IMR-90 (cell line): ENCODE data around the gene PRR5. TPM values are rescaled to one million over a fixed set of nuclear protein-coding genes. Genes with fewer than 3 reads are reported as not detected.
A peak's percentile ranks its signal among the peaks of the same experiment; 100 is the strongest.

Source experiments
- ATAC-seq: fragments of 200-7000 bp; cut with Tn5 transposase; 2 replicates; pipeline ENCODE4 v1.9.1; 2020; ENCODE audit warnings: low read depth, mild to moderate bottlenecking, moderate library complexity
- BruUV-seq: library from RNA; stranded (reverse); fragments of 400-500 nt; replicated peaks from 2 replicates; lab custom pipeline; 2021; lab: Mats Ljungman, UMichigan
- CTCF ChIA-PET: fragments of 300-600 bp; formaldehyde crosslinking; extraction: SDS; loops from one replicate; lab custom pipeline; 2021; ENCODE audit warnings: antibody characterized with exemption; lab: Yijun Ruan, JAX
- POLR2A ChIA-PET: fragments of 300-600 bp; sonication (Branson Sonifier 250); formaldehyde crosslinking; loops from one replicate; lab custom pipeline; 2022; ENCODE audit warnings: antibody characterized with exemption; ENCODE audit not compliant: unreplicated experiment; lab: Charles Lee
- DNase-seq: peaks from one replicate; pipeline ENCODE4 v3.0.0; 2013
- H2AFZ ChIP-seq: replicated peaks from 2 replicates; pipeline ENCODE3; 2013; ENCODE audit warnings: low read length, mild to moderate bottlenecking; ENCODE audit not compliant: poor library complexity
- H2AK5ac ChIP-seq: 2 replicates; pipeline ENCODE4 v1.6.1; 2013; ENCODE audit warnings: low read depth, low read length, inconsistent platforms
- H2AK9ac ChIP-seq: replicated peaks from 2 replicates; pipeline ENCODE3; 2013; ENCODE audit warnings: mild to moderate bottlenecking, low read depth, low read length, moderate library complexity; ENCODE audit not compliant: poor library complexity
- H2BK120ac ChIP-seq: 2 replicates; pipeline ENCODE4 v1.6.1; 2013; ENCODE audit warnings: low read depth, low read length, inconsistent platforms
- H2BK15ac ChIP-seq: 3 replicates; pipeline ENCODE4 v1.6.1; 2013; ENCODE audit warnings: low read depth, low read length, inconsistent platforms
- H2BK20ac ChIP-seq: 2 replicates; pipeline ENCODE4 v1.6.1; 2013; ENCODE audit warnings: low read depth, mild to moderate bottlenecking, inconsistent platforms, low read length, moderate library complexity
- H2BK5ac ChIP-seq: 2 replicates; pipeline ENCODE4 v1.6.1; 2013; ENCODE audit warnings: mild to moderate bottlenecking, low read depth, low read length, inconsistent platforms; ENCODE audit not compliant: poor library complexity, severe bottlenecking
- H3K14ac ChIP-seq: replicated peaks from 2 replicates; pipeline ENCODE4 v1.6.1; 2013; ENCODE audit warnings: low read depth, low read length, inconsistent platforms
- H3K18ac ChIP-seq: 2 replicates; pipeline ENCODE4 v1.6.1; 2013; ENCODE audit warnings: low read depth, low read length, control low read depth
- H3K23ac ChIP-seq: 2 replicates; pipeline ENCODE4 v1.6.1; 2013; ENCODE audit warnings: low read depth, low read length, inconsistent platforms
- H3K27ac ChIP-seq: 2 replicates; pipeline ENCODE4 v1.5.1; 2013; ENCODE audit warnings: mild to moderate bottlenecking, control low read depth, low read length; ENCODE audit not compliant: insufficient read depth
- H3K27me3 ChIP-seq: 2 replicates; pipeline ENCODE4 v1.6.1; 2013; ENCODE audit warnings: low read length; ENCODE audit not compliant: control insufficient read depth, insufficient read depth
- H3K36me3 ChIP-seq: 2 replicates; pipeline ENCODE4 v1.6.1; 2013; ENCODE audit warnings: low read length, mixed read lengths; ENCODE audit not compliant: control insufficient read depth, insufficient read depth
- H3K4ac ChIP-seq: 2 replicates; pipeline ENCODE4 v1.6.1; 2013; ENCODE audit warnings: low read depth, low read length, inconsistent platforms
- H3K4me1 ChIP-seq: 2 replicates; pipeline ENCODE4 v1.6.1; 2013; ENCODE audit warnings: low read length, mixed read lengths; ENCODE audit not compliant: control insufficient read depth, insufficient read depth
- H3K4me2 ChIP-seq: 2 replicates; pipeline ENCODE4 v1.6.1; 2013; ENCODE audit warnings: low read depth, mild to moderate bottlenecking, control low read depth, low read length, moderate library complexity
- H3K4me3 ChIP-seq: 2 replicates; pipeline ENCODE4 v1.5.1; 2013; ENCODE audit warnings: low read depth, mild to moderate bottlenecking, control low read depth, low read length, moderate library complexity; ENCODE audit not compliant: insufficient read depth
- H3K56ac ChIP-seq: 2 replicates; pipeline ENCODE4 v1.6.1; 2013; ENCODE audit warnings: low read length, inconsistent platforms; ENCODE audit not compliant: insufficient read depth; ENCODE audit errors: extremely low read depth
- H3K79me1 ChIP-seq, 2 experiments: 2 replicates each; pipeline ENCODE4 v1.6.1; 2013; ENCODE audit warnings: low read length in 2 of 2, inconsistent platforms in 1 of 2, low read depth in 1 of 2
- H3K9ac ChIP-seq: 2 replicates; pipeline ENCODE4 v1.6.1; 2013; ENCODE audit warnings: low read depth, low read length, control low read depth
- H3K9me1 ChIP-seq: 2 replicates; pipeline ENCODE4 v1.6.1; 2013; ENCODE audit warnings: low read length, inconsistent platforms; ENCODE audit not compliant: insufficient read depth
- H3K9me3 ChIP-seq: 2 replicates; pipeline ENCODE4 v1.6.1; 2013; ENCODE audit warnings: low read length; ENCODE audit not compliant: control insufficient read depth, insufficient read depth
- H4K20me1 ChIP-seq: 2 replicates; pipeline ENCODE4 v1.6.1; 2013; ENCODE audit warnings: low read length, inconsistent platforms; ENCODE audit not compliant: insufficient read depth
- H4K5ac ChIP-seq: 2 replicates; pipeline ENCODE4 v1.6.1; 2013; ENCODE audit warnings: mild to moderate bottlenecking, low read depth, low read length, control low read depth
- H4K8ac ChIP-seq, 2 experiments: 2 replicates each; pipeline ENCODE4 v1.6.1; 2013; ENCODE audit warnings: low read depth in 2 of 2, low read length in 2 of 2, control low read depth in 1 of 2, inconsistent platforms in 1 of 2
- H4K91ac ChIP-seq: 2 replicates; pipeline ENCODE4 v1.6.1; 2013; ENCODE audit warnings: low read depth, low read length, inconsistent platforms; ENCODE audit not compliant: insufficient read depth
- BHLHE40 ChIP-seq: fragments of 150-350 bp; IDR thresholded peaks from 2 replicates; pipeline ENCODE4 v1.6.1; 2016; ENCODE audit warnings: mild to moderate bottlenecking, low read depth, low read length
- RCOR1 ChIP-seq: IDR thresholded peaks from 2 replicates; pipeline ENCODE4 v1.6.1; 2012; ENCODE audit warnings: mild to moderate bottlenecking, low read length, improper control_type of control experiment; ENCODE audit not compliant: insufficient replicate concordance
- WGBS, 2 experiments: methylation state at CpG; one replicate each; pipeline versions ENCODE4 v1.1.5 to v1.1.7; 2013; ENCODE audit warnings: missing lambda C conversion rate in 2 of 2; ENCODE audit not compliant: insufficient read length in 1 of 2; ENCODE audit errors: extremely low coverage in 2 of 2; 5-methylcytosine and 5-hydroxymethylcytosine counted together
- dilution Hi-C: fragments of 300-500 bp; cut with HindIII; formaldehyde crosslinking; loops from one replicate; pipeline ENCODE4 v1.14.3; 2018; ENCODE audit warnings: low sequenced_read_pairs; ENCODE audit not compliant: unreplicated experiment
- in situ Hi-C: fragments of 300-500 bp; cut with MboI; formaldehyde crosslinking; loops from 3 replicates; pipeline ENCODE4 v1.14.3; 2019; ENCODE audit warnings: low sequenced_read_pairs, inconsistent platforms, mixed read lengths
- intact Hi-C: fragments of 100-400 bp; cut with micrococcal nuclease; formaldehyde crosslinking; loops from 2 replicates; pipeline ENCODE4 v1.10.0; 2022
- polyA plus RNA-seq, 3 experiments: library from polyadenylated mRNA; depleted of rRNA; stranded (reverse); fragments of >200 nt; gene quantifications; 2 replicates each; pipeline ENCODE4 v1.2.3, GENCODE V29; 2012; ENCODE audit warnings: low replicate concordance in 1 of 3
- total RNA-seq: library from RNA; depleted of rRNA; stranded (reverse); fragments of >200 nt; gene quantifications from 2 replicates; pipeline ENCODE4 v1.2.3, GENCODE V29; 2012

Gene PRR5
- total and polyA plus RNA-seq, 2 of the 4 experiments (the other 2 are of a cell fraction): 8.1 to 24.3 TPM

GRCh38 chr22:44685384-44686056, 16.5 kb upstream of the PRR5 start:
- peak overlapping the region; percentile 92 for H4K5ac ChIP-seq
- peak overlapping the region; percentile 95 for H3K4ac ChIP-seq
- ChIA-PET POLR2A (no interaction called here), CTCF (interaction anchor here (0.6 to 1.9 kb wide), 3 partner anchors 10 to 17 kb away, joined by 3 to 10 read pairs (median 4); no protein-coding TSS in a partner anchor)
- H3K4me1 ChIP-seq: peaks cover 25% of the 10 kb centered on the region
- H3K56ac ChIP-seq: peak overlapping the region; percentile 12; the same call in 1 of the 2 replicates
- TF ChIP-seq RCOR1: no peak
- peak; percentile 46; the same call in 1 of the 2 replicates for TF ChIP-seq BHLHE40
- WGBS, 2 experiments: 80% methylated on average over 1 of the region's 11 CpGs; no CpG with 5 or more reads in 1 of the 2 experiments
- H2AK5ac ChIP-seq: peak overlapping the region; percentile 95
- H3K4me2 ChIP-seq: no peak overlapping the region
- peak; percentile 50 for ATAC-seq
- dilution Hi-C loops (no loop called here), in situ Hi-C loops (no loop called here), intact Hi-C loops (no loop called here)
- H3K23ac ChIP-seq: peak overlapping the region; percentile 33; the same call in 1 of the 2 replicates
- no peak overlapping the region for H3K4me3 ChIP-seq
- H2AK9ac ChIP-seq: peak overlapping the region; percentile 90
- no peaks in the 10 kb centered on the region for H3K27me3 ChIP-seq
- peak overlapping the region; percentile 81 for H3K14ac ChIP-seq
- H4K8ac ChIP-seq: peak overlapping the region; percentile 13 to 85; a peak in 3 of 4 replicates
- H2BK120ac ChIP-seq: peak overlapping the region; percentile 89
- no TSS peak for BruUV-seq
- H2AFZ ChIP-seq: peak overlapping the region; percentile 53
- H4K20me1 ChIP-seq: peaks cover 9% of the 10 kb centered on the region; the same call in 1 of the 2 replicates
- H2BK15ac ChIP-seq: peak overlapping the region; percentile 97; the same call in 2 of the 3 replicates
- peak overlapping the region; percentile 90 for H2BK20ac ChIP-seq
- peak overlapping the region; percentile 48 for H2BK5ac ChIP-seq
- peak; percentile 51 for DNase-seq
- no peaks in the 10 kb centered on the region for H3K9me3 ChIP-seq
- peak overlapping the region; percentile 97 for H4K91ac ChIP-seq
- peak overlapping the region; percentile 60; the same call in 1 of the 2 replicates for H3K27ac ChIP-seq
- H3K36me3 ChIP-seq: no peaks in the 10 kb centered on the region; the same call in 1 of the 2 replicates
- H3K9me1 ChIP-seq: peaks cover 27% of the 10 kb centered on the region
- H3K79me1 ChIP-seq: peaks cover 6 to 20% of the 10 kb centered on the region in 2 experiments; a peak in 3 of 4 replicates
- no peak overlapping the region for H3K9ac ChIP-seq
- peak overlapping the region; percentile 48 for H3K18ac ChIP-seq
